ENCODE measurements around the gene RTN4RL1.
A peak's percentile ranks its signal among the peaks of the same experiment; 100 is the strongest.

GRCh38 chr17:2050300-2051060, 25.3 kb upstream of the RTN4RL1 start:
- TF ChIP-seq, protein P1, sequence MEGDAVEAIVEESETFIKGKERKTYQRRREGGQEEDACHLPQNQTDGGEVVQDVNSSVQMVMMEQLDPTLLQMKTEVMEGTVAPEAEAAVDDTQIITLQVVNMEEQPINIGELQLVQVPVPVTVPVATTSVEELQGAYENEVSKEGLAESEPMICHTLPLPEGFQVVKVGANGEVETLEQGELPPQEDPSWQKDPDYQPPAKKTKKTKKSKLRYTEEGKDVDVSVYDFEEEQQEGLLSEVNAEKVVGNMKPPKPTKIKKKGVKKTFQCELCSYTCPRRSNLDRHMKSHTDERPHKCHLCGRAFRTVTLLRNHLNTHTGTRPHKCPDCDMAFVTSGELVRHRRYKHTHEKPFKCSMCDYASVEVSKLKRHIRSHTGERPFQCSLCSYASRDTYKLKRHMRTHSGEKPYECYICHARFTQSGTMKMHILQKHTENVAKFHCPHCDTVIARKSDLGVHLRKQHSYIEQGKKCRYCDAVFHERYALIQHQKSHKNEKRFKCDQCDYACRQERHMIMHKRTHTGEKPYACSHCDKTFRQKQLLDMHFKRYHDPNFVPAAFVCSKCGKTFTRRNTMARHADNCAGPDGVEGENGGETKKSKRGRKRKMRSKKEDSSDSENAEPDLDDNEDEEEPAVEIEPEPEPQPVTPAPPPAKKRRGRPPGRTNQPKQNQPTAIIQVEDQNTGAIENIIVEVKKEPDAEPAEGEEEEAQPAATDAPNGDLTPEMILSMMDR (IDR thresholded peaks at IDR 0.05): no peak
- peak; percentile 14 for TF ChIP-seq POLR2A (IDR thresholded peaks at IDR 0.05)
